Loucy (cell line): ENCODE measurements around the gene CUL3.
"Not testable (repeated sequence)": the region's sequence is repeated elsewhere in the genome, so short reads cannot be mapped to it uniquely, and the experiment has no call there.

Experiments used
- EZH2phosphoT487 ChIP-seq: fragments of 200-600 bp; IDR thresholded peaks from 2 replicates; pipeline ENCODE4 v1.6.1; 2018; ENCODE audit warnings: antibody characterized with exemption, mild to moderate bottlenecking, moderate library complexity, borderline replicate concordance
- TF ChIP-seq, protein P1 (sequence below): fragments of 200-600 bp; sonication (generic); conservative IDR thresholded peaks from 2 replicates; pipeline ENCODE4 v1.5.1; 2014; ENCODE audit warnings: mild to moderate bottlenecking, antibody characterized with exemption, low read length

DNA sequence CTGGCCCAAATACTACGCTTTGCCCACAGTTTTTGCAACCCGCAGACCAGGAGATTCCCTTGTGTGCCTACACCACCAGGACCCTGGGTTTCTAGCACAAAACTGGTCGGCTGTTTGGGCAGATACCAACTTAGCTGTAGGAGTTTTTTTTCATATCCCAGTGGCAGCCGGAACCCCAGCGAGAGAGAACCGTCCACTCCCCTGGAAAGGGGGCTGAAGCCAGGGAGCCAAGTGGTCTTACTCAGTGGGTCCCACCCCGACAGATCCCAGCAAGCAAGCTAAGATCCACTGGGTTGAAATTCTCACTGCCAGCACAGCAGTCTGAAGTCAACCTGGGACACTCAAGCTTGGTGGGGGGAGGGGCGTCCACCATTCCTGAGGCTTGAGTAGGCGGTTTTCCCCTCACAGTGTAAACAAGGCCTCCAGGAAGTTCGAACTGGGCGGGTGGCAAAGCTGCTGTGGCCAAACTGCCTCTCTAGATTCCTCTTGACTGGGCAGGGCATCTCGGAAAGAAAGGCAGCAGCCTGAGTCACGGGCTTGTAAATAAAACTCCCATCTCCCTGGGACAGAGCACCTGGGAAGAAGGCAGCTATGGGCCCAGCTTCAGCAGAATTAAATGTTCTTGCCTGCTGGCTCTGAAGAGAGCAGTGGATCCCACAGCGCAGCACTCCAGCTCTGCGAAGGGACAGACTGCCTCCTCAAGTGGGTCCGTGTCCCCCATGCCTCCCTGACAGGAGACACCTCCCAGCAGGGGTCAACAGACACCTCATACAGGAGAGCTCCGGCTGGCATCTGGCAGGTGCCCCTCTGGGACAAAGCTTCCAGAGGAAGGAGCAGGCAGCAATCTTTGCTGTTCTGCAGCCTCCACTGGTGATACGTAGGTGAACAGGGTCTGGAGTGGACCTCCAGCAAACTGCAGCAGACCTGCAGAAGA is 99.8 kb downstream of the CUL3 start:
- TF ChIP-seq, protein P1, sequence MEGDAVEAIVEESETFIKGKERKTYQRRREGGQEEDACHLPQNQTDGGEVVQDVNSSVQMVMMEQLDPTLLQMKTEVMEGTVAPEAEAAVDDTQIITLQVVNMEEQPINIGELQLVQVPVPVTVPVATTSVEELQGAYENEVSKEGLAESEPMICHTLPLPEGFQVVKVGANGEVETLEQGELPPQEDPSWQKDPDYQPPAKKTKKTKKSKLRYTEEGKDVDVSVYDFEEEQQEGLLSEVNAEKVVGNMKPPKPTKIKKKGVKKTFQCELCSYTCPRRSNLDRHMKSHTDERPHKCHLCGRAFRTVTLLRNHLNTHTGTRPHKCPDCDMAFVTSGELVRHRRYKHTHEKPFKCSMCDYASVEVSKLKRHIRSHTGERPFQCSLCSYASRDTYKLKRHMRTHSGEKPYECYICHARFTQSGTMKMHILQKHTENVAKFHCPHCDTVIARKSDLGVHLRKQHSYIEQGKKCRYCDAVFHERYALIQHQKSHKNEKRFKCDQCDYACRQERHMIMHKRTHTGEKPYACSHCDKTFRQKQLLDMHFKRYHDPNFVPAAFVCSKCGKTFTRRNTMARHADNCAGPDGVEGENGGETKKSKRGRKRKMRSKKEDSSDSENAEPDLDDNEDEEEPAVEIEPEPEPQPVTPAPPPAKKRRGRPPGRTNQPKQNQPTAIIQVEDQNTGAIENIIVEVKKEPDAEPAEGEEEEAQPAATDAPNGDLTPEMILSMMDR, result not testable (repeated sequence)
- not testable (repeated sequence) for TF ChIP-seq EZH2phosphoT487
